Smooth muscle cell (in vitro differentiated cells): ENCODE data around the gene ABCF2. TPM values are rescaled to one million over a fixed set of nuclear protein-coding genes. Genes with fewer than 3 reads are reported as not detected.

Source experiments
- DNase-seq: peaks from one replicate; lab custom pipeline; 2025; ENCODE audit not compliant: unreplicated experiment; lab: John Stamatoyannopoulos, UW
- H2AFZ ChIP-seq: fragments of 200-600 bp; sonication (generic); 2 replicates; pipeline ENCODE4 v1.6.0; 2016; ENCODE audit warnings: antibody characterized with exemption, low read depth, mild to moderate bottlenecking
- H3F3A ChIP-seq: fragments of 200-600 bp; sonication (generic); 2 replicates; pipeline ENCODE4 v1.6.0; 2017; ENCODE audit warnings: antibody characterized with exemption, low read depth
- H3K27ac ChIP-seq: fragments of 200-600 bp; sonication (generic); 2 replicates; pipeline ENCODE4 v1.5.1; 2016; ENCODE audit warnings: low read depth, mild to moderate bottlenecking
- H3K27me3 ChIP-seq: fragments of 200-600 bp; sonication (generic); 2 replicates; pipeline ENCODE4 v1.6.1; 2016; ENCODE audit warnings: low read depth, mild to moderate bottlenecking
- H3K36me3 ChIP-seq: fragments of 200-600 bp; sonication (generic); 2 replicates; pipeline ENCODE4 v1.5.1; 2016; ENCODE audit warnings: low read depth
- H3K4me1 ChIP-seq: fragments of 200-600 bp; sonication (generic); 2 replicates; pipeline ENCODE4 v1.5.1; 2016; ENCODE audit warnings: low read depth
- H3K4me2 ChIP-seq: fragments of 200-600 bp; sonication (generic); 2 replicates; pipeline ENCODE4 v1.6.0; 2016; ENCODE audit warnings: mild to moderate bottlenecking
- H3K4me3 ChIP-seq: fragments of 200-600 bp; sonication (generic); 2 replicates; pipeline ENCODE4 v1.5.1; 2016; ENCODE audit warnings: mild to moderate bottlenecking
- H3K79me2 ChIP-seq: fragments of 200-600 bp; sonication (generic); 2 replicates; pipeline ENCODE4 v1.6.0; 2016; ENCODE audit warnings: low read depth, mild to moderate bottlenecking
- H3K9ac ChIP-seq: fragments of 200-600 bp; sonication (generic); 2 replicates; pipeline ENCODE4 v1.6.0; 2016; ENCODE audit warnings: low read depth
- H3K9me3 ChIP-seq: fragments of 200-600 bp; sonication (generic); replicated peaks from 2 replicates; pipeline ENCODE4 v1.5.1; 2016; ENCODE audit warnings: low read depth
- H4K20me1 ChIP-seq: fragments of 200-600 bp; sonication (generic); 2 replicates; pipeline ENCODE4 v1.6.0; 2016; ENCODE audit warnings: low read depth
- CTCF ChIP-seq: fragments of 200-600 bp; sonication (generic); IDR thresholded peaks from 2 replicates; pipeline ENCODE4 v1.5.1; 2017; ENCODE audit warnings: borderline replicate concordance, mild to moderate bottlenecking, antibody characterized with exemption; ENCODE audit not compliant: insufficient read depth, poor library complexity, severe bottlenecking
- WGBS: methylation state at CpG from one replicate; pipeline ENCODE4 v1.1.7; 2016; ENCODE audit warnings: low lambda C conversion rate; 5-methylcytosine and 5-hydroxymethylcytosine counted together
- polyA plus RNA-seq: library from polyadenylated mRNA; unstranded; fragments of >200 nt; fragmentation: Nextera tagmentation; extraction: Ambion mirVana; gene quantifications from 2 replicates; pipeline ENCODE4 v1.2.1, GENCODE V29; 2016
- total RNA-seq: library from RNA; depleted of rRNA; stranded (reverse); fragments of >200 nt; gene quantifications from 2 replicates; pipeline ENCODE4 v1.2.3, GENCODE V29; 2014

ABCF2 gene
- total and polyA plus RNA-seq, 2 experiments from 2014 or later, result 24.2 to 30.5 TPM

GRCh38 chr7:151194188-151194587 is 32.8 kb downstream of the ABCF2 start:
- Histone ChIP-seq H3K36me3 (no peaks in the 10 kb centered on the region), H4K20me1 (no peaks in the 10 kb centered on the region), H3K4me1 (no peaks in the 10 kb centered on the region), H2AFZ (no peak overlapping the region), H3K79me2 (no peaks in the 10 kb centered on the region), H3F3A (no peaks in the 10 kb centered on the region), H3K4me3 (no peak overlapping the region), H3K27ac (no peak overlapping the region), H3K27me3 (peaks cover 31% of the 10 kb centered on the region), H3K9me3 (no peaks in the 10 kb centered on the region), H3K4me2 (no peak overlapping the region), H3K9ac (no peak overlapping the region)
- no peak for DNase-seq
- WGBS, result 85% methylated on average over 7 of the region's 7 CpGs
- no peak for TF ChIP-seq CTCF

- no peak overlapping the region for H3K27ac ChIP-seq
- H3K9me3 ChIP-seq, result no peaks in the 10 kb centered on the region
- H3K4me2 ChIP-seq, result no peak overlapping the region
- H4K20me1 ChIP-seq, result no peaks in the 10 kb centered on the region
- H3K9ac ChIP-seq, result no peak overlapping the region
- no peaks in the 10 kb centered on the region for H3K36me3 ChIP-seq
- no peak for DNase-seq
- H3F3A ChIP-seq, result no peaks in the 10 kb centered on the region
- WGBS, result 94% methylated on average over 14 of the region's 14 CpGs
- no peak overlapping the region for H2AFZ ChIP-seq
- TF ChIP-seq CTCF, result no peak
- peaks cover 31% of the 10 kb centered on the region for H3K27me3 ChIP-seq
- H3K4me3 ChIP-seq, result no peak overlapping the region
- no peaks in the 10 kb centered on the region for H3K4me1 ChIP-seq
- H3K79me2 ChIP-seq, result no peaks in the 10 kb centered on the region
Observed at GRCh38 chr7:151193203-151193978, 33.6 kb downstream of the ABCF2 start.

GRCh38 chr7:151192002-151192539 is 34.9 kb downstream of the ABCF2 start:
- Histone ChIP-seq H3K79me2 (no peaks in the 10 kb centered on the region), H4K20me1 (no peaks in the 10 kb centered on the region), H3K4me1 (no peaks in the 10 kb centered on the region), H3K9ac (no peak overlapping the region), H3F3A (no peaks in the 10 kb centered on the region), H3K4me3 (no peak overlapping the region), H3K9me3 (no peaks in the 10 kb centered on the region), H3K27me3 (peaks cover 29% of the 10 kb centered on the region), H2AFZ (no peak overlapping the region), H3K27ac (no peak overlapping the region), H3K4me2 (no peak overlapping the region), H3K36me3 (no peaks in the 10 kb centered on the region)
- WGBS, result 97% methylated on average over 22 of the region's 23 CpGs
- no peak for DNase-seq
- TF ChIP-seq CTCF, result no peak

GRCh38 chr7:151191544-151191943 is 35.5 kb downstream of the ABCF2 start:
- TF ChIP-seq CTCF, result no peak
- no peak overlapping the region for H2AFZ ChIP-seq
- H3K36me3 ChIP-seq, result no peaks in the 10 kb centered on the region
- H3K4me3 ChIP-seq, result no peak overlapping the region
- H3K9me3 ChIP-seq, result no peaks in the 10 kb centered on the region
- no peak overlapping the region for H3K4me2 ChIP-seq
- no peak for DNase-seq
- peaks cover 24% of the 10 kb centered on the region for H3K27me3 ChIP-seq
- no peak overlapping the region for H3K9ac ChIP-seq
- H4K20me1 ChIP-seq, result no peaks in the 10 kb centered on the region
- no peak overlapping the region for H3K27ac ChIP-seq
- WGBS, result 84% methylated on average over 12 of the region's 12 CpGs
- H3K4me1 ChIP-seq, result no peaks in the 10 kb centered on the region
- H3K79me2 ChIP-seq, result no peaks in the 10 kb centered on the region
- no peaks in the 10 kb centered on the region for H3F3A ChIP-seq
